ENCODE data around the gene KSR1. TPM values are rescaled to one million over a fixed set of nuclear protein-coding genes. Genes with fewer than 3 reads are reported as not detected.
"Not testable (repeated sequence)": the region's sequence is repeated elsewhere in the genome, so short reads cannot be mapped to it uniquely, and the experiment has no call there.

Gene KSR1
- total RNA-seq, 1 donor from 2014 or later, result 90.2 TPM

GRCh38 chr17:27499451-27500265 is 43.4 kb downstream of the KSR1 start:
- Mint-ChIP-seq H3K27me3 (ENCODE audit: low read depth, unreplicated experiment) (no peaks in the 10 kb centered on the region), H3K9me3 (ENCODE audit: unreplicated experiment) (peaks cover 10% of the 10 kb centered on the region), H3K27ac (ENCODE audit: unreplicated experiment) (no peak overlapping the region), H3K36me3 (ENCODE audit: low read depth, unreplicated experiment) (peaks cover 30% of the 10 kb centered on the region), H3K4me3 (ENCODE audit: unreplicated experiment) (no peak overlapping the region), H3K4me1 (ENCODE audit: low read depth, unreplicated experiment) (peaks cover 54% of the 10 kb centered on the region)
- Histone ChIP-seq H3K36me3 (ENCODE audit: insufficient read depth, low read length) (no peaks in the 10 kb centered on the region), H3K9me3 (ENCODE audit: insufficient read depth, low read depth, low read length) (peaks cover 3% of the 10 kb centered on the region), H3K79me2 (ENCODE audit: insufficient read depth, low read length) (peaks cover 76% of the 10 kb centered on the region), H3K27me3 (ENCODE audit: insufficient read depth, low read length) (no peaks in the 10 kb centered on the region), H3K4me3 (ENCODE audit: insufficient read depth, low read depth, low read length) (no peak overlapping the region), H3K27ac (ENCODE audit: low read depth, low read length) (no peak overlapping the region), H3K9ac (ENCODE audit: low read length) (no peak overlapping the region), H3K4me2 (ENCODE audit: low read length) (no peak overlapping the region), H4K20me1 (ENCODE audit: insufficient read depth, low read length) (peaks cover 71% of the 10 kb centered on the region), H2AFZ (ENCODE audit: low read depth, low read length) (no peak overlapping the region), H3K4me1 (ENCODE audit: insufficient read depth, low read length) (peaks cover 19% of the 10 kb centered on the region)
- DNase-seq (ENCODE audit: low read depth) (no peak), FAIRE-seq (no peak)
- no peak for TF ChIP-seq CTCF (IDR thresholded peaks at IDR 0.05; ENCODE audit: insufficient read depth, low read depth, low read length)
- no peak for TF ChIP-seq EZH2 (IDR thresholded peaks at IDR 0.05; ENCODE audit: insufficient read depth, low read length)

GRCh38 chr17:27501338-27501737 is 45.1 kb downstream of the KSR1 start:
- H3K4me2 ChIP-seq (ENCODE audit: low read length); H3K27ac Mint-ChIP-seq (ENCODE audit: unreplicated experiment); H3K9me3 ChIP-seq (ENCODE audit: insufficient read depth, low read depth, low read length); FAIRE-seq; DNase-seq (ENCODE audit: low read depth); H3K36me3 ChIP-seq (ENCODE audit: insufficient read depth, low read length); H3K9ac ChIP-seq (ENCODE audit: low read length); H3K27me3 Mint-ChIP-seq (ENCODE audit: low read depth, unreplicated experiment); H3K27me3 ChIP-seq (ENCODE audit: insufficient read depth, low read length); H2AFZ ChIP-seq (ENCODE audit: low read depth, low read length); H3K4me3 Mint-ChIP-seq (ENCODE audit: unreplicated experiment); H3K4me3 ChIP-seq (ENCODE audit: insufficient read depth, low read depth, low read length): not testable (repeated sequence)
- Histone ChIP-seq H3K27ac (ENCODE audit: low read depth, low read length) (peak overlapping the region; percentile 83), H3K79me2 (ENCODE audit: insufficient read depth, low read length) (peaks cover 71% of the 10 kb centered on the region), H3K4me1 (ENCODE audit: insufficient read depth, low read length) (peaks cover 30% of the 10 kb centered on the region), H4K20me1 (ENCODE audit: insufficient read depth, low read length) (peaks cover 66% of the 10 kb centered on the region)
- Mint-ChIP-seq H3K36me3 (ENCODE audit: low read depth, unreplicated experiment) (peaks cover 36% of the 10 kb centered on the region), H3K9me3 (ENCODE audit: unreplicated experiment) (peaks cover 10% of the 10 kb centered on the region), H3K4me1 (ENCODE audit: low read depth, unreplicated experiment) (peaks cover 55% of the 10 kb centered on the region)

DNA sequence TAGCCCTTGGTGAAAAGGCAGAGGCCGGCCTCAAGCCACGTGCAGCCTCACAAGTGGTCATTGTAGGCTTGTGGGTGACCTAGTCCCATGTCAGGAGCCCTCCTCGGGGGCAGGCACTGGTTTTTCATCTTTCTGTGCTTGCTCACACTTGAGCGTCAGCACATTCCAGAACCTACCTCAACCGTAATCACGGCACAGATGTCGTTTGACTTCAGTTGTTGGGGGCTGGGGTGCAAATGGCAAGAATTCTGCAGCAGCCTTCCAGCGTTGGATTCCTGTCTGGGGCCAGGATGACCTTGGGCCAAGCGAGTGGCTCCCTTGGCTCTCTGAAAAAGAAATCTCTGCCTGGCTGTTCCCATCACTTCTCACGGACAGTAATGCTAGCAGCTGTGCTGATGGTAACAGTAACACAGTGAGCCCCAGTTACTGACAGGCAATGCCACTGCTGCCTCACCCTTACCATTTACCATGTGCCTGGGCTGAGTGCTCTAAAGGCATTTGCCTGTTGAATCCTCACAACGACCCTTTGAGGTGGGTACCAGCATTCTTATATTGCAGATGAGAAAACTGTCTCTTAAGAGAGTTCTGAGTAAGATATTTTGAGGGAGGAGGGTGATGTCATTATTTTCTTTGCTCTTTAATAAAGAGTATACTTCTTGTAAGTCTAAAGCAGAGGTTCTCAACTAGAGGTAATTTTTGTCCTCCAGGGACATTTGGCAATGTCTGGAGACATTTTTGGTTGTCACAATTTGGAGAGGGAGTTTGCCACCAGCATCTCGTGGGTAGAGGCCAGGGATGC is 46.5 kb downstream of the KSR1 start:
- Histone ChIP-seq H3K79me2 (ENCODE audit: insufficient read depth, low read length) (peaks cover 62% of the 10 kb centered on the region), H3K9ac (ENCODE audit: low read length) (peak overlapping the region; percentile 66), H3K4me3 (ENCODE audit: insufficient read depth, low read depth, low read length) (no peak overlapping the region), H3K4me1 (ENCODE audit: insufficient read depth, low read length) (peaks cover 33% of the 10 kb centered on the region), H3K27ac (ENCODE audit: low read depth, low read length) (peak overlapping the region; percentile 83), H4K20me1 (ENCODE audit: insufficient read depth, low read length) (peaks cover 56% of the 10 kb centered on the region), H3K36me3 (ENCODE audit: insufficient read depth, low read length) (no peaks in the 10 kb centered on the region), H3K4me2 (ENCODE audit: low read length) (peak overlapping the region; percentile 57), H2AFZ (ENCODE audit: low read depth, low read length) (no peak overlapping the region), H3K9me3 (ENCODE audit: insufficient read depth, low read depth, low read length) (peaks cover 3% of the 10 kb centered on the region), H3K27me3 (ENCODE audit: insufficient read depth, low read length) (no peaks in the 10 kb centered on the region)
- H3K9me3 Mint-ChIP-seq (ENCODE audit: unreplicated experiment), result peaks cover 10% of the 10 kb centered on the region
- peak overlapping the region; percentile 89 for H3K27ac Mint-ChIP-seq (ENCODE audit: unreplicated experiment)
- H3K4me1 Mint-ChIP-seq (ENCODE audit: low read depth, unreplicated experiment), result peaks cover 52% of the 10 kb centered on the region
- FAIRE-seq (no peak), DNase-seq (ENCODE audit: low read depth) (peak; percentile 99)
- H3K4me3 Mint-ChIP-seq (ENCODE audit: unreplicated experiment), result peak overlapping the region; percentile 64
- H3K36me3 Mint-ChIP-seq (ENCODE audit: low read depth, unreplicated experiment), result peaks cover 36% of the 10 kb centered on the region
- H3K27me3 Mint-ChIP-seq (ENCODE audit: low read depth, unreplicated experiment), result no peaks in the 10 kb centered on the region
- TF ChIP-seq EZH2 (IDR thresholded peaks at IDR 0.05; ENCODE audit: insufficient read depth, low read length) (no peak), CTCF (IDR thresholded peaks at IDR 0.05; ENCODE audit: insufficient read depth, low read depth, low read length) (no peak)
